B cell (primary cell): ENCODE measurements around the gene MYPOP. TPM values are rescaled to one million over a fixed set of nuclear protein-coding genes. Genes with fewer than 3 reads are reported as not detected.

Source experiments
- ATAC-seq: fragments of 200-7000 bp; cut with Tn5 transposase; one replicate; pipeline ENCODE4 v1.10.0; 2021; ENCODE audit warnings: low read depth, mild to moderate bottlenecking, moderate number of reproducible peaks, moderate library complexity
- CTCF ChIA-PET: fragments of 350-600 bp; sonication (Branson Sonifier 250); formaldehyde crosslinking; loops from one replicate; lab custom pipeline; 2021; ENCODE audit warnings: antibody characterized with exemption, inconsistent platforms; lab: Charles Lee
- POLR2A ChIA-PET: fragments of 350-600 bp; sonication (Branson Sonifier 250); formaldehyde crosslinking; loops from one replicate; lab custom pipeline; 2021; ENCODE audit warnings: antibody characterized with exemption; lab: Charles Lee
- DNase-seq: peaks from one replicate; pipeline ENCODE4 v3.0.0; 2013
- H2AFZ ChIP-seq: 2 replicates; pipeline ENCODE4 v1.6.1; 2012; ENCODE audit warnings: mild to moderate bottlenecking, low read depth, low read length; ENCODE audit not compliant: insufficient read depth, poor library complexity, severe bottlenecking
- H3K27ac ChIP-seq, 2 donors: 1 replicate in 1 of 2; 2 replicates in 1 of 2; pipeline ENCODE4 v1.5.1; 2012 to 2013; ENCODE audit warnings: low read length in 2 of 2, mild to moderate bottlenecking in 2 of 2, moderate library complexity in 1 of 2
- H3K27me3 ChIP-seq, 4 experiments: fragments of 200-600 bp in 1 of 4; sonication (generic) in 1 of 4; replicated peaks in 1 of 4; 1 replicate in 2 of 4; 2 replicates in 2 of 4; pipeline versions ENCODE4 v1.6.1 to v1.7.0; 2013 to 2016; ENCODE audit warnings: low read length in 3 of 4, mild to moderate bottlenecking in 2 of 4, mixed read lengths in 1 of 4, moderate library complexity in 1 of 4; ENCODE audit not compliant: insufficient read depth in 4 of 4, control insufficient read depth in 3 of 4; ENCODE audit errors: control extremely low read depth in 1 of 4
- H3K36me3 ChIP-seq, 2 experiments: replicated peaks in 1 of 2; 1 replicate in 1 of 2; 2 replicates in 1 of 2; pipeline versions ENCODE4 v1.6.1 to v1.7.1; 2013; ENCODE audit warnings: low read length in 1 of 2; ENCODE audit not compliant: insufficient read depth in 2 of 2, control insufficient read depth in 1 of 2; ENCODE audit errors: control extremely low read depth in 1 of 2, extremely low read depth in 1 of 2
- H3K4me1 ChIP-seq, 2 donors: fragments of 200-600 bp in 1 of 2; sonication (generic) in 1 of 2; 1 replicate in 1 of 2; 2 replicates in 1 of 2; pipeline versions ENCODE4 v1.5.1 to v1.6.1; 2013 to 2017; ENCODE audit warnings: low read length in 2 of 2; ENCODE audit not compliant: control insufficient read depth in 2 of 2, insufficient read depth in 2 of 2
- H3K4me2 ChIP-seq: replicated peaks from 2 replicates; pipeline ENCODE3; 2012; ENCODE audit warnings: mild to moderate bottlenecking, low read depth, low read length; ENCODE audit not compliant: poor library complexity, severe bottlenecking
- H3K4me3 ChIP-seq, 5 experiments: fragments of 200-600 bp in 1 of 5; sonication (generic) in 1 of 5; 1 replicate in 3 of 5; 2 replicates in 2 of 5; pipeline versions ENCODE4 v1.5.1 to v1.7.0; 2011 to 2016; ENCODE audit warnings: low read length in 4 of 5, mild to moderate bottlenecking in 4 of 5, low read depth in 2 of 5, control low read depth in 1 of 5, moderate library complexity in 1 of 5; ENCODE audit not compliant: insufficient read depth in 1 of 5; ENCODE audit errors: control extremely low read depth in 1 of 5, extremely low read depth in 1 of 5
- H3K79me2 ChIP-seq: fragments of 200-600 bp; sonication (generic); one replicate; pipeline ENCODE4 v1.6.0; 2016; ENCODE audit warnings: low read length; ENCODE audit not compliant: control insufficient read depth, insufficient read depth
- H3K9ac ChIP-seq: fragments of 200-600 bp; sonication (generic); 2 replicates; pipeline ENCODE4 v1.6.1; 2017; ENCODE audit warnings: mild to moderate bottlenecking, low read length, moderate library complexity
- H3K9me3 ChIP-seq, 3 donors: one replicate each; pipeline versions ENCODE4 v1.6.1 to v1.7.1; 2013; ENCODE audit warnings: low read length in 2 of 3; ENCODE audit not compliant: control insufficient read depth in 2 of 3, insufficient read depth in 1 of 3; ENCODE audit errors: control extremely low read depth in 1 of 3
- H4K20me1 ChIP-seq: 2 replicates; pipeline ENCODE4 v1.6.0; 2012; ENCODE audit warnings: mild to moderate bottlenecking, low read length; ENCODE audit not compliant: insufficient read depth, control insufficient read depth, poor library complexity, severe bottlenecking
- H3K27ac Mint-ChIP-seq: one replicate; pipeline ENCODE4 v1.8.0; 2021; ENCODE audit warnings: mixed read lengths
- H3K27me3 Mint-ChIP-seq: one replicate; pipeline ENCODE4 v1.8.0; 2021; ENCODE audit warnings: mixed read lengths
- H3K4me1 Mint-ChIP-seq: one replicate; pipeline ENCODE4 v1.8.0; 2021; ENCODE audit warnings: mixed read lengths
- H3K4me3 Mint-ChIP-seq: one replicate; pipeline ENCODE4 v1.8.0; 2021; ENCODE audit warnings: mixed read lengths
- H3K9me3 Mint-ChIP-seq: one replicate; pipeline ENCODE4 v1.8.0; 2022; ENCODE audit warnings: mixed read lengths; ENCODE audit not compliant: insufficient read depth
- EZH2 ChIP-seq: IDR thresholded peaks from 2 replicates; pipeline ENCODE4 v1.6.1; 2012; ENCODE audit warnings: borderline replicate concordance, low read depth, mild to moderate bottlenecking, moderate library complexity, low read length; ENCODE audit not compliant: insufficient read depth, poor library complexity, severe bottlenecking
- WGBS: methylation state at CpG from one replicate; pipeline ENCODE4 v1.1.5; 2013; ENCODE audit warnings: missing lambda C conversion rate; ENCODE audit not compliant: insufficient coverage; 5-methylcytosine and 5-hydroxymethylcytosine counted together
- intact Hi-C: fragments of 100-400 bp; cut with micrococcal nuclease; formaldehyde crosslinking; loops from one replicate; pipeline ENCODE4 v1.10.0; 2022
- polyA plus RNA-seq: library from polyadenylated mRNA; depleted of rRNA; stranded (reverse); fragments of >200 nt; gene quantifications from 2 replicates; pipeline ENCODE4 v1.2.3, GENCODE V29; 2012
- total RNA-seq, 2 donors: library from RNA; stranded (reverse); fragments of 120-200 nt in 1 of 2; gene quantifications; 1 replicate in 1 of 2; 2 replicates in 1 of 2; pipeline versions ENCODE4 v1.2.3 to v1.2.4, GENCODE V29; 2013 to 2022
- TF ChIP-seq, protein P1 (sequence below): fragments of 200-600 bp; IDR thresholded peaks from one replicate; pipeline ENCODE4 v1.8.0; 2022; ENCODE audit warnings: antibody characterized with exemption, mild to moderate bottlenecking

The MYPOP gene
- total and polyA plus RNA-seq, 2 donors (not counting 1 experiment from before 2014, with no cell fraction given) = 5.7 to 12.1 TPM

DNA sequence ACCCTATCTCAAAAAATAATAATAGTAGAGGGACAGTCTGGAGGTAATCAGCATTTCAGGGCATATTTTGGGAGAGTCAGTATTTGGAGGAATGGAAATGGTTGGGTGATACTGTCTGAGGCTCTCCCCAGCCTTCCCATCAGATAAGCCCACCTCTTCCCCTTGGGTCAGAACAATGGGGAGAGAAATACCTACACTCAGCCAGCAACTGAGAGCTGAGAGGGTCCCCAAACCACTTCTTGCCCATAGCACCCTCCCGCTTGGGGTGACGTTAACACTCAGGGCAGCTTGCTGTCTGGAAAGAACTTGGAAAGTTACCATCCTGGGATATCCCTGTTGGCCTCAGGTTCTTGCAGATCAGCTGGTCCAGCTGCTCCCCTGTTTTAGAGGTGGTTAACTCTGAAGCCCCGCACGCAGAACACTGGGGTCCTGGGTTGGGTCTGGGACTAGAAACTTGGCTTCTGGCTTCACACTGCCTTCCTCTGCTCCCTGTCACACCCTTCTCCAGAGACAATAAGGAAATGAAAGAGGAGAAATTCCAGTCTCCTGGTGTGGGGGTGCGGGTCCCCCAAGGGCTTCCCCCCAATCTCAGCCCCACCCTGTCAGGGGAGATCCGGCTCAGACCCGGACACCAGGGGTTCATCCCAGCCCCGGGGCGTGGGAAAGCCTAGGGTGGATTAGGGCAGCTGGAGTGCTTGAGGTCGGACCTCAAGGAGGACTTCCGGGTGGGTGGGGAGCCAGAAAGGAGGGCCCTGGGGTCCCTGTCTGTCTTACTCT lies 35.8 kb downstream of the MYPOP start:
- Mint-ChIP-seq H3K27ac (no peak overlapping the region), H3K27me3 (peaks cover 10% of the 10 kb centered on the region), H3K9me3 (no peaks in the 10 kb centered on the region), H3K4me1 (peaks cover 24% of the 10 kb centered on the region), H3K4me3 (no peak overlapping the region)
- Histone ChIP-seq H3K4me1 (peaks cover 21 to 23% of the 10 kb centered on the region in 2 donors), H3K79me2 (peaks cover 8% of the 10 kb centered on the region), H3K4me3 (no peak overlapping the region), H3K36me3 (no peaks in the 10 kb centered on the region), H3K9me3 (peaks cover 0 to 4% (median 0%) of the 10 kb centered on the region in 3 donors), H3K4me2 (no peak overlapping the region), H3K27me3 (peaks cover 0 to 14% (median 6%) of the 10 kb centered on the region in 4 experiments), H3K27ac (no peak overlapping the region), H3K9ac (no peak overlapping the region), H2AFZ (no peak overlapping the region), H4K20me1 (no peaks in the 10 kb centered on the region)
- 94% methylated on average over 7 of the region's 11 CpGs for WGBS
- intact Hi-C loops = no loop called here
- no peak for DNase-seq
- POLR2A ChIA-PET = no interaction called here
- TF ChIP-seq EZH2 = no peak
- TF ChIP-seq, protein P1, sequence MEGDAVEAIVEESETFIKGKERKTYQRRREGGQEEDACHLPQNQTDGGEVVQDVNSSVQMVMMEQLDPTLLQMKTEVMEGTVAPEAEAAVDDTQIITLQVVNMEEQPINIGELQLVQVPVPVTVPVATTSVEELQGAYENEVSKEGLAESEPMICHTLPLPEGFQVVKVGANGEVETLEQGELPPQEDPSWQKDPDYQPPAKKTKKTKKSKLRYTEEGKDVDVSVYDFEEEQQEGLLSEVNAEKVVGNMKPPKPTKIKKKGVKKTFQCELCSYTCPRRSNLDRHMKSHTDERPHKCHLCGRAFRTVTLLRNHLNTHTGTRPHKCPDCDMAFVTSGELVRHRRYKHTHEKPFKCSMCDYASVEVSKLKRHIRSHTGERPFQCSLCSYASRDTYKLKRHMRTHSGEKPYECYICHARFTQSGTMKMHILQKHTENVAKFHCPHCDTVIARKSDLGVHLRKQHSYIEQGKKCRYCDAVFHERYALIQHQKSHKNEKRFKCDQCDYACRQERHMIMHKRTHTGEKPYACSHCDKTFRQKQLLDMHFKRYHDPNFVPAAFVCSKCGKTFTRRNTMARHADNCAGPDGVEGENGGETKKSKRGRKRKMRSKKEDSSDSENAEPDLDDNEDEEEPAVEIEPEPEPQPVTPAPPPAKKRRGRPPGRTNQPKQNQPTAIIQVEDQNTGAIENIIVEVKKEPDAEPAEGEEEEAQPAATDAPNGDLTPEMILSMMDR = no peak
- ATAC-seq = no peak
- CTCF ChIA-PET = interaction anchor here (0.5 kb wide), 1 partner anchor 9 kb away, joined by 4 read pairs; no protein-coding TSS in a partner anchor
